ENCODE results near the gene TIGD7.

DNA sequence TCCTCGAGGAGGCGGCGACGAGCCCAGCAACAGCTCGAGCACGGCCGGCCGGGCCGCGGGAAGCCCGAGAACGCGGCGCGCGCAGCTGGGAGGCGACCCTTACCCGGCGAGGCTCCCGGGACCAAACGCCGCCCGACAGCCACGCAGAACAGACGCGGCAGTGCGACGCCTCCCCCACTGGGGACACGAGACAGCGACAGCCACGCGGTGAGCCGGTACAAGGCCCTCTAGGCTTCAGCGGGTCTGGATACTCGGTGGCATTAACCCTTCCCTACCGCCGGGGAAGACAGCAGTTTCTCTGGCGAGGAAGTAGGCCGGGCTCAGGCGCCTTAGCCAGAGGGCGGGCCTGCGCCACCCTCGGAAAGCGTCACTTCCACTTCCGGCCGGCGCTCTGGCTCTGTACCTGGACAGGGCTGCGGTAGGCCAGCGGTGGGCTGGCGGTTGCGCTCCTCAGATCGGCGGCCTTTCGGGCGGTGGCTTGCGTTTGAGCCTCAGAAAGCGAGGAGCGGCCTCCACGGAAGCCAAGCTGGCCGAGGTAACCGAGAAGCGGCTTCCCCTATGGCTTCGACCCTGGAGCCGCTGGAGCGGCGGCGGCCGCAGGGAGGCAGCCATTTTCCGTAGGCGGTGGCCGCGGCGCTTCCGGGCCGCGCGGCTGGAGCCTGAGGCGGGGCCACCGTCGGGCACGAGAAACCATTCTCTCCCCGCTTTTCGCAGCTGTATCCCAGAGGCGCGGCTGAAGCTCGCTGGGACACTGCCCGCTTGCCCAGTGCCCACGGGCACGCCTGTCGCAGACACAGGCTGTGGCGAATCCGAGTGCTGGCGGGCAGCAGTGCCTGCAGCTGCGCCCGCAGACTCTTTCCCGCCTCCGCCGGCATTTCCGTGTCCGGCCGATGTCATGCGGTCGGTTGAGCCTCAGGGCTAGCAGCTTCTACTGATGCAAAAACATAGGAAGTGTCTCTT lies at the start of gene TIGD7, which contains the start of gene ZNF75A:
- TF ChIP-seq CTCF (IDR thresholded peaks at IDR 0.05) (peak in 3 of 7 experiments; percentile 14 to 21 (median 18)), POLR2A (IDR thresholded peaks at IDR 0.05) (peak; percentile 77 to 92 (median 90))

Data from body of pancreas (tissue), 4 donors.